ENCODE measurements around the gene MTX1.

Gene MTX1

GRCh38 chr1:155199792-155200191, 8.7 kb upstream of the MTX1 start:
- TF ChIP-seq, protein P1, sequence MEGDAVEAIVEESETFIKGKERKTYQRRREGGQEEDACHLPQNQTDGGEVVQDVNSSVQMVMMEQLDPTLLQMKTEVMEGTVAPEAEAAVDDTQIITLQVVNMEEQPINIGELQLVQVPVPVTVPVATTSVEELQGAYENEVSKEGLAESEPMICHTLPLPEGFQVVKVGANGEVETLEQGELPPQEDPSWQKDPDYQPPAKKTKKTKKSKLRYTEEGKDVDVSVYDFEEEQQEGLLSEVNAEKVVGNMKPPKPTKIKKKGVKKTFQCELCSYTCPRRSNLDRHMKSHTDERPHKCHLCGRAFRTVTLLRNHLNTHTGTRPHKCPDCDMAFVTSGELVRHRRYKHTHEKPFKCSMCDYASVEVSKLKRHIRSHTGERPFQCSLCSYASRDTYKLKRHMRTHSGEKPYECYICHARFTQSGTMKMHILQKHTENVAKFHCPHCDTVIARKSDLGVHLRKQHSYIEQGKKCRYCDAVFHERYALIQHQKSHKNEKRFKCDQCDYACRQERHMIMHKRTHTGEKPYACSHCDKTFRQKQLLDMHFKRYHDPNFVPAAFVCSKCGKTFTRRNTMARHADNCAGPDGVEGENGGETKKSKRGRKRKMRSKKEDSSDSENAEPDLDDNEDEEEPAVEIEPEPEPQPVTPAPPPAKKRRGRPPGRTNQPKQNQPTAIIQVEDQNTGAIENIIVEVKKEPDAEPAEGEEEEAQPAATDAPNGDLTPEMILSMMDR (IDR thresholded peaks at IDR 0.05; ENCODE audit: control extremely low read depth, extremely low read depth, low read depth, missing control alignments), result no peak
- no peak for DNase-seq (ENCODE audit: extremely low spot score)
- CTCF ChIA-PET, result interaction anchor here (1.0 kb wide), 1 partner anchor 8 kb away, joined by 3 read pairs; the partner anchor contains the start of genes MTX1 and THBS3
- POLR2A ChIA-PET, result no interaction called here

DNA sequence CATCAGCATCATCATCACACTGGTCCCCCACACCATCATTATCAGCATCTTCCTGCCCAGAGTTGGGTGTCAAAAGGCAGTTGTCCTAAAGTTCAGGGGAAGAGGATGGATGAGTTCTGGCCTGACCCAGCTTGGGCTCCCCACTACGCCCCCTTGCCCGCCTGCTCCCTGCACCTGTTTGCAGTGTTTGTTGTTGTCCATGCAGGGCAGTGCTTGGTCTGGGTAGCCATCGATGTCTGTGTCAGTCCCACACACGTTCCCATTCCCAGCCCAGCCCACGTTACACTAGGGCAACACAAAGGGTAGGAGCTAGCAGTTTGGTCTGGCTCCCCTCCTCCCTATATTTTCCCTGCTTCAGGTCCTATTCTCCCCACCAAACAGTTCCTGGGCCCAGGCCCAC, 7.6 kb upstream of the MTX1 start:
- CTCF ChIA-PET, result interaction anchor here (1.1 to 8.1 kb wide), 3 partner anchors 25 to 50 kb away, joined by 5 to 88 read pairs (median 10); partner anchors contain the start of gene KRTCAP2
- DNase-seq (ENCODE audit: extremely low spot score), result no peak
- TF ChIP-seq, protein P1 (IDR thresholded peaks at IDR 0.05; ENCODE audit: control extremely low read depth, extremely low read depth, low read depth, missing control alignments), result no peak
- POLR2A ChIA-PET, result no interaction called here

GRCh38 chr1:155202198-155202597, 6.3 kb upstream of the MTX1 start:
- ChIA-PET POLR2A (no interaction called here), CTCF (interaction anchor here (1.1 to 9.1 kb wide), 4 partner anchors 9 to 48 kb away, joined by 3 to 88 read pairs (median 43); partner anchors contain the start of gene KRTCAP2)
- DNase-seq (ENCODE audit: extremely low spot score), result no peak
- TF ChIP-seq, protein P1 (IDR thresholded peaks at IDR 0.05; ENCODE audit: control extremely low read depth, extremely low read depth, low read depth, missing control alignments), result no peak

- TF ChIP-seq, protein P1 (IDR thresholded peaks at IDR 0.05; ENCODE audit: control extremely low read depth, extremely low read depth, low read depth, missing control alignments), result no peak
- ChIA-PET CTCF (interaction anchor here (0.7 to 9.1 kb wide), 8 partner anchors 10 to 112 kb away, joined by 3 to 88 read pairs (median 6); partner anchors contain the start of gene KRTCAP2), POLR2A (no interaction called here)
- DNase-seq (ENCODE audit: extremely low spot score), result no peak
Measured at GRCh38 chr1:155202731-155203515, 5.6 kb upstream of the MTX1 start.

- CTCF ChIA-PET, result interaction anchor here (3.5 to 9.1 kb wide), 3 partner anchors 8 to 21 kb away, joined by 28 to 88 read pairs (median 76); no protein-coding TSS in a partner anchor
- DNase-seq (ENCODE audit: extremely low spot score), result no peak
- POLR2A ChIA-PET, result no interaction called here
- TF ChIP-seq, protein P1 (IDR thresholded peaks at IDR 0.05; ENCODE audit: control extremely low read depth, extremely low read depth, low read depth, missing control alignments), result no peak
Measured at GRCh38 chr1:155205035-155205434, 3.5 kb upstream of the MTX1 start.

GRCh38 chr1:155205969-155206593, 2.4 kb upstream of the MTX1 start:
- DNase-seq (ENCODE audit: extremely low spot score), result no peak
- ChIA-PET POLR2A (no interaction called here), CTCF (interaction anchor here (1.5 to 9.1 kb wide), 6 partner anchors 9 to 142 kb away, joined by 3 to 88 read pairs (median 18); a partner anchor contains a TSS)
- TF ChIP-seq, protein P1 (IDR thresholded peaks at IDR 0.05; ENCODE audit: control extremely low read depth, extremely low read depth, low read depth, missing control alignments), result no peak
